ENCODE measurements around the gene SPSB1. TPM values are rescaled to one million over a fixed set of nuclear protein-coding genes. Genes with fewer than 3 reads are reported as not detected.

Gene SPSB1
- total RNA-seq, 1 experiment from 2014 or later, result 4.3 TPM

- no peak for TF ChIP-seq ATF2 (CRISPR knock-in tag; IDR thresholded peaks at IDR 0.05; ENCODE audit: borderline replicate concordance, low read depth)
- TF ChIP-seq NFYB (CRISPR knock-in tag; conservative IDR thresholded peaks at IDR 0.05; ENCODE audit: low read depth), result no peak
- no peak for TF ChIP-seq FOXJ3 (CRISPR knock-in tag; IDR thresholded peaks at IDR 0.05; ENCODE audit: borderline replicate concordance)
- no peak for TF ChIP-seq ZNF263 (CRISPR knock-in tag; IDR thresholded peaks at IDR 0.05; ENCODE audit: low read depth)
- no peak for TF ChIP-seq CTCF (IDR thresholded peaks at IDR 0.05)
Measured at GRCh38 chr1:9340864-9341263, 48.2 kb downstream of the SPSB1 start (continued).

GRCh38 chr1:9341301-9341845 lies 48.7 kb downstream of the SPSB1 start:
- no peak for DNase-seq (ENCODE audit: low spot score)
- POLR2A ChIA-PET, result no interaction called here
- Mint-ChIP-seq H3K9me3 (peaks cover 7% of the 10 kb centered on the region), H3K4me1 (peaks cover 12% of the 10 kb centered on the region; the same call in 1 of the 2 replicates), H3K27ac (no peak overlapping the region), H3K4me3 (no peak overlapping the region), H3K36me3 (peaks cover 3% of the 10 kb centered on the region; the same call in 1 of the 2 replicates), H3K27me3 (ENCODE audit: low read depth) (no peaks in the 10 kb centered on the region)
- CTCF ChIA-PET, result no interaction called here
- no peak for TF ChIP-seq ZNF396 (CRISPR knock-in tag; IDR thresholded peaks at IDR 0.05; ENCODE audit: borderline replicate concordance)
- no peak for TF ChIP-seq ZNF317 (CRISPR knock-in tag; IDR thresholded peaks at IDR 0.05; ENCODE audit: borderline replicate concordance, low read depth)
- TF ChIP-seq ZNF671 (CRISPR knock-in tag; IDR thresholded peaks at IDR 0.05), result no peak
- no peak for TF ChIP-seq USF1 (CRISPR knock-in tag; IDR thresholded peaks at IDR 0.05)
- ATAC-seq, result no peak

GRCh38 chr1:9343269-9343668 lies 50.6 kb downstream of the SPSB1 start:
- no peak for DNase-seq (ENCODE audit: low spot score)
- Mint-ChIP-seq H3K9me3 (peaks cover 7% of the 10 kb centered on the region), H3K4me1 (peaks cover 23% of the 10 kb centered on the region), H3K36me3 (peaks cover 3% of the 10 kb centered on the region; the same call in 1 of the 2 replicates), H3K27ac (no peak overlapping the region), H3K27me3 (ENCODE audit: low read depth) (no peaks in the 10 kb centered on the region), H3K4me3 (no peak overlapping the region)
- ChIA-PET POLR2A (no interaction called here), CTCF (no interaction called here)
- ATAC-seq, result no peak
- TF ChIP-seq RELA (CRISPR knock-in tag; IDR thresholded peaks at IDR 0.05; ENCODE audit: borderline replicate concordance) (no peak), HMGXB4 (CRISPR knock-in tag; IDR thresholded peaks at IDR 0.05) (no peak), E2F1 (CRISPR knock-in tag; IDR thresholded peaks at IDR 0.05) (no peak), PRRX2 (CRISPR knock-in tag; IDR thresholded peaks at IDR 0.05) (no peak), ZNF425 (CRISPR knock-in tag; conservative IDR thresholded peaks at IDR 0.05) (no peak), ELF4 (CRISPR knock-in tag; IDR thresholded peaks at IDR 0.05; ENCODE audit: low read depth) (no peak), NFE2L1 (CRISPR knock-in tag; IDR thresholded peaks at IDR 0.05) (no peak), ATF3 (CRISPR knock-in tag; conservative IDR thresholded peaks at IDR 0.05) (no peak), CREM (CRISPR knock-in tag; IDR thresholded peaks at IDR 0.05) (no peak), JAZF1 (CRISPR knock-in tag; IDR thresholded peaks at IDR 0.05) (no peak), NR3C1 (CRISPR knock-in tag; conservative IDR thresholded peaks at IDR 0.05; ENCODE audit: low read depth) (no peak), CDX4 (CRISPR knock-in tag; IDR thresholded peaks at IDR 0.05; ENCODE audit: borderline replicate concordance) (no peak), KAT7 (CRISPR knock-in tag; IDR thresholded peaks at IDR 0.05; ENCODE audit: borderline replicate concordance) (no peak), CBFB (CRISPR knock-in tag; IDR thresholded peaks at IDR 0.05; ENCODE audit: low read depth) (no peak)
